K562 (cell line): ENCODE measurements around the gene NDUFS8. TPM values are rescaled to one million over a fixed set of nuclear protein-coding genes. Genes with fewer than 3 reads are reported as not detected.

Experiments
- CTBP1 ChIP-seq: fragments of 450-650 bp; IDR thresholded peaks from 2 replicates; pipeline ENCODE4 v1.6.1; 2016; ENCODE audit warnings: borderline replicate concordance
- GATAD2A ChIP-seq: fragments of 450-650 bp; IDR thresholded peaks from 2 replicates; pipeline ENCODE4 v1.6.1; 2017
- GTF2F1 ChIP-seq: IDR thresholded peaks from 2 replicates; pipeline ENCODE4 v1.6.1; 2011; ENCODE audit warnings: low read depth, low read length, improper control_type of control experiment
- HNRNPLL ChIP-seq: fragments of 200-400 bp; formaldehyde crosslinking; IDR thresholded peaks from 2 replicates; pipeline ENCODE4 v1.6.1; 2017; ENCODE audit warnings: low read length, low read depth, mild to moderate bottlenecking; ENCODE audit not compliant: poor library complexity, severe bottlenecking
- KAT8 ChIP-seq: fragments of 450-650 bp; IDR thresholded peaks from 2 replicates; pipeline ENCODE4 v1.6.1; 2016; ENCODE audit warnings: low read depth, mild to moderate bottlenecking
- LEF1 ChIP-seq: fragments of 450-650 bp; IDR thresholded peaks from 2 replicates; pipeline ENCODE4 v1.6.1; 2016; ENCODE audit warnings: mild to moderate bottlenecking
- MAZ ChIP-seq, 2 experiments: fragments of 450-650 bp in 1 of 2; sonication (generic) in 1 of 2; formaldehyde crosslinking; IDR thresholded peaks in 1 of 2; conservative IDR thresholded peaks in 1 of 2; 2 replicates each; pipeline versions ENCODE4 v1.4.0 to v1.5.0; 2020; ENCODE audit warnings: mild to moderate bottlenecking in 1 of 2, missing genetic modification reagents in 1 of 2
- NONO ChIP-seq, 2 experiments: fragments of 200-400 bp in 1 of 2; fragments of 450-650 bp in 1 of 2; formaldehyde crosslinking in 1 of 2; IDR thresholded peaks; 2 replicates each; pipeline ENCODE4 v1.6.1; 2017; ENCODE audit warnings: low read depth in 2 of 2, mild to moderate bottlenecking in 2 of 2, moderate library complexity in 2 of 2, low read length in 1 of 2
- PHB ChIP-seq: fragments of 250-450 bp; sonication (Bioruptor Pico); IDR thresholded peaks from 2 replicates; pipeline ENCODE4 v1.5.0; 2021
- RBBP5 ChIP-seq: fragments of 200-600 bp; sonication (generic); IDR thresholded peaks from 2 replicates; pipeline ENCODE4 v1.6.1; 2012; ENCODE audit warnings: borderline replicate concordance, mild to moderate bottlenecking, low read length, control low read depth, inconsistent platforms; ENCODE audit not compliant: insufficient read depth, poor library complexity, severe bottlenecking
- RBM15 ChIP-seq: fragments of 200-400 bp; formaldehyde crosslinking; IDR thresholded peaks from 2 replicates; pipeline ENCODE4 v1.6.1; 2018; ENCODE audit warnings: mild to moderate bottlenecking, low read length, moderate library complexity; ENCODE audit not compliant: insufficient read depth
- SRSF3 ChIP-seq: fragments of 200-400 bp; formaldehyde crosslinking; IDR thresholded peaks from 2 replicates; pipeline ENCODE4 v1.6.1; 2016; ENCODE audit warnings: mild to moderate bottlenecking, low read length, moderate library complexity; ENCODE audit not compliant: insufficient read depth
- YY1 ChIP-seq, 3 experiments: IDR thresholded peaks; 2 replicates each; pipeline ENCODE4 v1.6.1; 2011; ENCODE audit warnings: low read length in 2 of 3, mild to moderate bottlenecking in 2 of 3, moderate library complexity in 2 of 3, borderline replicate concordance in 1 of 3, control low read depth in 1 of 3, low read depth in 1 of 3; ENCODE audit not compliant: insufficient read depth in 3 of 3, insufficient replicate concordance in 2 of 3, control insufficient read depth in 1 of 3, insufficient read length in 1 of 3; ENCODE audit errors: extremely low read depth in 1 of 3
- ZNF12 ChIP-seq: sonication (generic); formaldehyde crosslinking; IDR thresholded peaks from 2 replicates; pipeline ENCODE4 v1.4.0; 2020; ENCODE audit warnings: mild to moderate bottlenecking, missing genetic modification reagents
- polyA plus RNA-seq, 8 experiments: library from polyadenylated mRNA; depleted of rRNA in 4 of 8; stranded (reverse) in 5 of 8; unstranded in 3 of 8; fragments of >200 nt; fragmentation: Nextera tagmentation in 2 of 8; fragmentation: Illumina TruSeq in 1 of 8; extraction: Ambion mirVana in 2 of 8; extraction: Trizol in 1 of 8; gene quantifications; 2 replicates each; pipeline versions ENCODE4 v1.2.1 to v1.2.3, GENCODE V29; 2011 to 2014; ENCODE audit warnings: inconsistent platforms in 1 of 8, missing spikeins in 1 of 8
- total RNA-seq, 7 experiments: library from RNA; depleted of rRNA in 6 of 7; stranded (reverse); fragments of >200 nt in 6 of 7; fragmentation: Illumina TruSeq in 2 of 7; extraction: Trizol in 2 of 7; gene quantifications; 2 replicates each; pipeline versions ENCODE4 v1.2.1 to v1.2.3, GENCODE V29; 2011 to 2021; ENCODE audit warnings: low replicate concordance in 1 of 7
- TF ChIP-seq, protein P1 (sequence below): fragments of 450-650 bp; IDR thresholded peaks from 2 replicates; pipeline ENCODE4 v1.6.1; 2016; ENCODE audit warnings: antibody characterized with exemption
- TF ChIP-seq, protein P2 (sequence below): fragments of 250-450 bp; sonication (Bioruptor Pico); IDR thresholded peaks from 2 replicates; pipeline ENCODE4 v1.4.0; 2020; ENCODE audit warnings: mild to moderate bottlenecking
- TF ChIP-seq, protein P3 (sequence below): fragments of 450-650 bp; formaldehyde crosslinking; IDR thresholded peaks from 2 replicates; pipeline ENCODE4 v1.4.0; 2022; ENCODE audit warnings: missing genetic modification characterization
- TF ChIP-seq, protein P4 (sequence below), 2 experiments: fragments of 450-650 bp in 1 of 2; sonication (generic) in 1 of 2; formaldehyde crosslinking in 1 of 2; IDR thresholded peaks in 1 of 2; conservative IDR thresholded peaks in 1 of 2; 2 replicates each; pipeline versions ENCODE4 v1.6.1 to v1.8.1; 2016 to 2023; ENCODE audit warnings: mild to moderate bottlenecking in 2 of 2, moderate library complexity in 2 of 2, inconsistent platforms in 1 of 2, missing genetic modification reagents in 1 of 2
- TF ChIP-seq, protein P5 (sequence below): IDR thresholded peaks from 3 replicates; pipeline ENCODE4 v1.6.1; 2011; ENCODE audit warnings: borderline replicate concordance, mild to moderate bottlenecking; ENCODE audit not compliant: insufficient read length, insufficient read depth

NDUFS8 gene
- total and polyA plus RNA-seq, 9 of the 15 experiments (the other 6 are each of a cell fraction or from before 2014, with no cell fraction given) = 36.5 to 351 (median 101) TPM

DNA sequence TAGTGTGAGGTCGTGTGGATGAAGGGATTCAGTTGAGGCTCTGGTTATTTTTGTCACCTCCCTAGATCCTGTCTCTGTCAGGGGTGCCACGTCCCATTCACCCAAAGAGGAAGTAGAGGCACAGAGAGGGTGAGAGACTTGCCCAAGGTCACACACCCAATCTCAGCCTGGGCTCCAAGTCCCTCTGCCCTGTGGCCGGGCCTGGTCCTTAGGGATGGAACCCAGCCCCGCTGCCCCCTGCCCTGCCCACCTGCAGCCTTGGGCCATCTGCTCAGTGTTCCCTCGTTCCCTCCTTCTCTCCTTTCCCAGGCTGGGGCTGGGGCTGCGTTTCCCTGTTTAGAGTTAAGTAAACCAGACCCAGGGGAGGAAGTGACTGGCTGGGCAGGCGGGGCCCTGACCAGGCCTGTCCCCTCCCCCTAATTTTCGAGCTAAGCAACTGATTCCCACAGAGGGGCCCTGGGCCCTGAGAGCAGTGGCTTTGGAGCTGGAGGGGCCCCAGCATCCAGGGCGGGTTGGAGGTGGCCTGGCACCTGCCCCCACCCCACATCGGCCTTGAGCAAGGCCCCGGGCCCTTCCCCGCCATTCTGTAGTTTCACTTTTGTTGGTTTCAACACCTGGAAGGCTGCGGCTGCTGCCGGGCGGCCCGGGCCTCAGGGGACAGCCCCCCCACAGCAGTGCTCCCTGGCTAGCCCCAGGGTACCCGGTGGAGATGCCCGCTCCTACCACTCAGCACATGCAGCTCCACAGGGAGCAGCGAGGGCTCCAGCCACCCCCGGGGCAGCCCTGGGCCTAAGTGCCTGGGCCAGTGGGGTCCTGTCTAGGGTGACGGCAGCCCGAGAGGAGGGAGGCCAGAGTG lies 9.8 kb downstream of the NDUFS8 start (continued):
- TF ChIP-seq, protein P1, sequence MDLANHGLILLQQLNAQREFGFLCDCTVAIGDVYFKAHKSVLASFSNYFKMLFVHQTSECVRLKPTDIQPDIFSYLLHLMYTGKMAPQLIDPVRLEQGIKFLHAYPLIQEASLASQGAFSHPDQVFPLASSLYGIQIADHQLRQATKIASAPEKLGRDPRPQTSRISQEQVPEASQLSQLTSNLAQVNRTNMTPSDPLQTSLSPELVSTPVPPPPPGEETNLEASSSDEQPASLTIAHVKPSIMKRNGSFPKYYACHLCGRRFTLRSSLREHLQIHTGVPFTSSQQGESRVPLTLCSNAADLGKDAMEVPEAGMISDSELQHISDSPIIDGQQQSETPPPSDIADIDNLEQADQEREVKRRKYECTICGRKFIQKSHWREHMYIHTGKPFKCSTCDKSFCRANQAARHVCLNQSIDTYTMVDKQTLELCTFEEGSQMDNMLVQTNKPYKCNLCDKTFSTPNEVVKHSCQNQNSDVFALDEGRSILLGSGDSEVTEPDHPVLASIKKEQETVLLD = no peak
- TF ChIP-seq LEF1 = no peak
- no peak for TF ChIP-seq ZNF12
- no peak for TF ChIP-seq NONO (IDR thresholded peaks at IDR 0.05; ENCODE audit: low read depth in 2 of 2, low read length in 1 of 2)
- TF ChIP-seq CTBP1 = peak; percentile 35; the same call in 1 of the 2 replicates
- no peak for TF ChIP-seq PHB (CRISPR knock-in tag)
- TF ChIP-seq GATAD2A = no peak
- peak in 1 of 2 experiments; percentile 7; a peak in 1 of 4 replicates for TF ChIP-seq MAZ (CRISPR knock-in tag; conservative IDR thresholded peaks at IDR 0.05 in 1 of 2, IDR thresholded peaks at IDR 0.05 in 1 of 2)
- TF ChIP-seq, protein P2, sequence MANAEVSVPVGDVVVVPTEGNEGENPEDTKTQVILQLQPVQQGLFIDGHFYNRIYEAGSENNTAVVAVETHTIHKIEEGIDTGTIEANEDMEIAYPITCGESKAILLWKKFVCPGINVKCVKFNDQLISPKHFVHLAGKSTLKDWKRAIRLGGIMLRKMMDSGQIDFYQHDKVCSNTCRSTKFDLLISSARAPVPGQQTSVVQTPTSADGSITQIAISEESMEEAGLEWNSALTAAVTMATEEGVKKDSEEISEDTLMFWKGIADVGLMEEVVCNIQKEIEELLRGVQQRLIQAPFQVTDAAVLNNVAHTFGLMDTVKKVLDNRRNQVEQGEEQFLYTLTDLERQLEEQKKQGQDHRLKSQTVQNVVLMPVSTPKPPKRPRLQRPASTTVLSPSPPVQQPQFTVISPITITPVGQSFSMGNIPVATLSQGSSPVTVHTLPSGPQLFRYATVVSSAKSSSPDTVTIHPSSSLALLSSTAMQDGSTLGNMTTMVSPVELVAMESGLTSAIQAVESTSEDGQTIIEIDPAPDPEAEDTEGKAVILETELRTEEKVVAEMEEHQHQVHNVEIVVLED (CRISPR knock-in tag) = no peak
- no peak for TF ChIP-seq RBBP5
- TF ChIP-seq RBM15 = no peak
- no peak for TF ChIP-seq SRSF3
- TF ChIP-seq KAT8 = no peak
- TF ChIP-seq, protein P3, sequence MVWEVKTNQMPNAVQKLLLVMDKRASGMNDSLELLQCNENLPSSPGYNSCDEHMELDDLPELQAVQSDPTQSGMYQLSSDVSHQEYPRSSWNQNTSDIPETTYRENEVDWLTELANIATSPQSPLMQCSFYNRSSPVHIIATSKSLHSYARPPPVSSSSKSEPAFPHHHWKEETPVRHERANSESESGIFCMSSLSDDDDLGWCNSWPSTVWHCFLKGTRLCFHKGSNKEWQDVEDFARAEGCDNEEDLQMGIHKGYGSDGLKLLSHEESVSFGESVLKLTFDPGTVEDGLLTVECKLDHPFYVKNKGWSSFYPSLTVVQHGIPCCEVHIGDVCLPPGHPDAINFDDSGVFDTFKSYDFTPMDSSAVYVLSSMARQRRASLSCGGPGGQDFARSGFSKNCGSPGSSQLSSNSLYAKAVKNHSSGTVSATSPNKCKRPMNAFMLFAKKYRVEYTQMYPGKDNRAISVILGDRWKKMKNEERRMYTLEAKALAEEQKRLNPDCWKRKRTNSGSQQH = no peak
- no peak for TF ChIP-seq YY1 (IDR thresholded peaks at IDR 0.05; ENCODE audit: borderline replicate concordance in 1 of 3, control insufficient read depth in 1 of 3, extremely low read depth in 1 of 3, insufficient read depth in 3 of 3, insufficient read length in 1 of 3, insufficient replicate concordance in 2 of 3, low read depth in 1 of 3, low read length in 2 of 3)
- TF ChIP-seq HNRNPLL = no peak
- TF ChIP-seq, protein P4, sequence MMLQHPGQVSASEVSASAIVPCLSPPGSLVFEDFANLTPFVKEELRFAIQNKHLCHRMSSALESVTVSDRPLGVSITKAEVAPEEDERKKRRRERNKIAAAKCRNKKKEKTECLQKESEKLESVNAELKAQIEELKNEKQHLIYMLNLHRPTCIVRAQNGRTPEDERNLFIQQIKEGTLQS (IDR thresholded peaks at IDR 0.05) = no peak
- TF ChIP-seq, protein P4 (CRISPR knock-in tag; conservative IDR thresholded peaks at IDR 0.05) = no peak
- no peak for TF ChIP-seq GTF2F1
- TF ChIP-seq, protein P5, sequence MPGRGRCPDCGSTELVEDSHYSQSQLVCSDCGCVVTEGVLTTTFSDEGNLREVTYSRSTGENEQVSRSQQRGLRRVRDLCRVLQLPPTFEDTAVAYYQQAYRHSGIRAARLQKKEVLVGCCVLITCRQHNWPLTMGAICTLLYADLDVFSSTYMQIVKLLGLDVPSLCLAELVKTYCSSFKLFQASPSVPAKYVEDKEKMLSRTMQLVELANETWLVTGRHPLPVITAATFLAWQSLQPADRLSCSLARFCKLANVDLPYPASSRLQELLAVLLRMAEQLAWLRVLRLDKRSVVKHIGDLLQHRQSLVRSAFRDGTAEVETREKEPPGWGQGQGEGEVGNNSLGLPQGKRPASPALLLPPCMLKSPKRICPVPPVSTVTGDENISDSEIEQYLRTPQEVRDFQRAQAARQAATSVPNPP = no peak
